Gastrocnemius medialis (tissue), 4 donors: Measurements from ENCODE around the gene VTI1A. TPM values are rescaled to one million over a fixed set of nuclear protein-coding genes. Genes with fewer than 3 reads are reported as not detected.

Experiments used
- ATAC-seq, 2 donors: fragments of 150-250 bp; one replicate each; pipeline ENCODE4 v1.9.1; 2016
- DNase-seq, 2 donors: peaks; one replicate each; pipeline ENCODE4 v3.0.0-alpha.2; 2019
- H3K27ac ChIP-seq, 4 donors: fragments of 200-600 bp; sonication (generic); 1 replicate in 1 of 4; 2 replicates in 3 of 4; pipeline ENCODE4 v1.5.1; 2016 to 2018; ENCODE audit warnings: mild to moderate bottlenecking in 2 of 4, moderate library complexity in 1 of 4
- H3K27me3 ChIP-seq, 3 donors: fragments of 200-600 bp; sonication (generic) in 2 of 3; 1 replicate in 1 of 3; 2 replicates in 2 of 3; pipeline versions ENCODE4 v1.5.1 to v1.6.0; 2016 to 2019; ENCODE audit warnings: mild to moderate bottlenecking in 1 of 3, moderate library complexity in 1 of 3
- H3K36me3 ChIP-seq, 2 donors: fragments of 200-600 bp; sonication (generic) in 1 of 2; one replicate each; pipeline ENCODE4 v1.5.1; 2017 to 2018
- H3K4me1 ChIP-seq, 2 donors: fragments of 200-600 bp; sonication (generic) in 1 of 2; one replicate each; pipeline ENCODE4 v1.5.1; 2016 to 2017; ENCODE audit warnings: mild to moderate bottlenecking in 2 of 2
- H3K4me3 ChIP-seq, 4 donors: fragments of 200-600 bp; sonication (generic) in 3 of 4; 1 replicate in 1 of 4; 2 replicates in 3 of 4; pipeline ENCODE4 v1.5.1; 2016 to 2019; ENCODE audit warnings: mild to moderate bottlenecking in 2 of 4
- H3K9me3 ChIP-seq, 3 donors: fragments of 200-600 bp; sonication (generic) in 2 of 3; 1 replicate in 1 of 3; 2 replicates in 2 of 3; pipeline ENCODE4 v1.5.1; 2016 to 2019
- POLR2A ChIP-seq, 2 donors: fragments of 450-650 bp; IDR thresholded peaks; one replicate each; pipeline ENCODE4 v1.6.1; 2017; ENCODE audit warnings: antibody characterized with exemption in 2 of 2, mild to moderate bottlenecking in 2 of 2, moderate library complexity in 2 of 2
- in situ Hi-C, 4 donors: fragments of 200-750 bp; cut with MboI; loops; one replicate each; pipeline versions ENCODE4 v1.15.0 to v1.8.0; 2017; ENCODE audit warnings: low sequenced_read_pairs in 4 of 4
- intact Hi-C: fragments of 100-400 bp; cut with DNase I; formaldehyde crosslinking; loops from one replicate; pipeline ENCODE4 v1.15.1; 2023; ENCODE audit warnings: low total_unique reads
- total RNA-seq, 4 donors: library from RNA; depleted of rRNA; stranded (reverse); fragments of >200 nt; gene quantifications; one replicate each; pipeline versions ENCODE4 v1.1.0 to v1.2.3, GENCODE V29; 2016
- TF ChIP-seq, protein P1 (sequence below), 5 experiments: fragments of 450-650 bp in 3 of 5; fragments of 200-600 bp in 2 of 5; sonication (generic) in 2 of 5; IDR thresholded peaks in 4 of 5; conservative IDR thresholded peaks in 1 of 5; 1 replicate in 4 of 5; 2 replicates in 1 of 5; pipeline ENCODE4 v1.5.1; 2016 to 2019; ENCODE audit warnings: antibody characterized with exemption in 5 of 5, mild to moderate bottlenecking in 3 of 5, moderate library complexity in 3 of 5

Gene VTI1A
- total RNA-seq, 4 donors from 2014 or later = 26.5 to 51.2 (median 30.6) TPM

DNA sequence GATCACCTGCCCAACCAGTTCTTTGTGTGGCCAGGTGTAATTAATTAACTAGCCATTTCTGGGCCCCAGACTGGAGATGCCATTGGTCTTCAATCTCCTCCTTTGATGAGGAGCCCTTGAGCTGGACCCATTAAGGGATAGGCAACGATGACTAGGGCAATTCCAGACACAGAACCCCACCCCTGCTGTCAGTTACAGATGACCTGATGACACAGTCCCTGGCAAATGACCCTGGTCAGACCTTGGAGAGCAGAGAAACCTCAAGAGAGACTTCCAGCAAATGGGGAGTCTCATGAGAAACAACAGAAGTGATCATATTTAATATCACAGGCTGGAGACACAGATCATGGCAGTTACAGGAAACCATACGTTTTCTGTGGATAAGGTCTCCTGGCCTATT is 401.2 kb downstream of the VTI1A start:
- DNase-seq = no peak
- no peaks in the 10 kb centered on the region for H3K36me3 ChIP-seq
- H3K9me3 ChIP-seq = peaks cover 0 to 7% (median 0%) of the 10 kb centered on the region in 3 donors
- H3K4me1 ChIP-seq = peaks cover 0 to 1% of the 10 kb centered on the region in 2 donors
- no peak overlapping the region for H3K4me3 ChIP-seq
- intact Hi-C loops (no loop called here), in situ Hi-C loops (no loop called here)
- ATAC-seq = no peak
- no peak for TF ChIP-seq POLR2A (IDR thresholded peaks at IDR 0.05)
- TF ChIP-seq, protein P1, sequence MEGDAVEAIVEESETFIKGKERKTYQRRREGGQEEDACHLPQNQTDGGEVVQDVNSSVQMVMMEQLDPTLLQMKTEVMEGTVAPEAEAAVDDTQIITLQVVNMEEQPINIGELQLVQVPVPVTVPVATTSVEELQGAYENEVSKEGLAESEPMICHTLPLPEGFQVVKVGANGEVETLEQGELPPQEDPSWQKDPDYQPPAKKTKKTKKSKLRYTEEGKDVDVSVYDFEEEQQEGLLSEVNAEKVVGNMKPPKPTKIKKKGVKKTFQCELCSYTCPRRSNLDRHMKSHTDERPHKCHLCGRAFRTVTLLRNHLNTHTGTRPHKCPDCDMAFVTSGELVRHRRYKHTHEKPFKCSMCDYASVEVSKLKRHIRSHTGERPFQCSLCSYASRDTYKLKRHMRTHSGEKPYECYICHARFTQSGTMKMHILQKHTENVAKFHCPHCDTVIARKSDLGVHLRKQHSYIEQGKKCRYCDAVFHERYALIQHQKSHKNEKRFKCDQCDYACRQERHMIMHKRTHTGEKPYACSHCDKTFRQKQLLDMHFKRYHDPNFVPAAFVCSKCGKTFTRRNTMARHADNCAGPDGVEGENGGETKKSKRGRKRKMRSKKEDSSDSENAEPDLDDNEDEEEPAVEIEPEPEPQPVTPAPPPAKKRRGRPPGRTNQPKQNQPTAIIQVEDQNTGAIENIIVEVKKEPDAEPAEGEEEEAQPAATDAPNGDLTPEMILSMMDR (IDR thresholded peaks at IDR 0.05 in 4 of 5, conservative IDR thresholded peaks at IDR 0.05 in 1 of 5) = no peak
- H3K27ac ChIP-seq = no peak overlapping the region
- H3K27me3 ChIP-seq = no peaks in the 10 kb centered on the region

DNA sequence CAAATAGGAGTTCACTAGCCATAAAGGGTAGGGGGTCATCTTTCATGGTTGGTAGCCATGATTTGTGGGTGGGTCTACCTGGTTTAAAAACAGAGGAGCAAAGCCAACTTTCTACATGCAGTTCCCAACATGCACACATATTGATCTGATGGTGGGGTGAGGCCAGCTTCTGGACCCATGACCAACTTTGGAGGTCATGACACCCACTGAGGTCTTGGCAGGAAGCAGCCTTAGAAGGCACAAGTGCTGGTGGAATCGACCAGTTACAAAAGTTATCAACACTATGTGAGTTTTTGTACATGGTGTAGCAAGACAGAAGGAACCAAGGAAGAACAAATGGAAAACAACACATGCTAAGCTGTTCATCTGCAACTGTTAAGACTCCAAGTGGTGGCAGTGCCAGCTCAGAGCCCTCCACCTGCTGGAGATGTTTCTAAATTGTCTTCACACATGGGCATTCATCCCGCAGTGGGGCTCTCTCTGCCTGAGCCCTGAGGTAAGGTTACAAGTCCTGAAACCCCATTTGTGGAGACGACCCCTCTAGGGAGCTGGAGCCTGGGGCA is 401.9 kb downstream of the VTI1A start:
- H3K9me3 ChIP-seq = peaks cover 0 to 7% (median 0%) of the 10 kb centered on the region in 3 donors
- in situ Hi-C loops (no loop called here), intact Hi-C loops (no loop called here)
- ATAC-seq = no peak
- no peak overlapping the region for H3K4me3 ChIP-seq
- TF ChIP-seq POLR2A (IDR thresholded peaks at IDR 0.05) = no peak
- TF ChIP-seq, protein P1 (IDR thresholded peaks at IDR 0.05 in 4 of 5, conservative IDR thresholded peaks at IDR 0.05 in 1 of 5) = no peak
- DNase-seq = no peak
- no peak overlapping the region for H3K27ac ChIP-seq
- no peaks in the 10 kb centered on the region for H3K4me1 ChIP-seq
- no peaks in the 10 kb centered on the region for H3K36me3 ChIP-seq
- no peaks in the 10 kb centered on the region for H3K27me3 ChIP-seq

DNA sequence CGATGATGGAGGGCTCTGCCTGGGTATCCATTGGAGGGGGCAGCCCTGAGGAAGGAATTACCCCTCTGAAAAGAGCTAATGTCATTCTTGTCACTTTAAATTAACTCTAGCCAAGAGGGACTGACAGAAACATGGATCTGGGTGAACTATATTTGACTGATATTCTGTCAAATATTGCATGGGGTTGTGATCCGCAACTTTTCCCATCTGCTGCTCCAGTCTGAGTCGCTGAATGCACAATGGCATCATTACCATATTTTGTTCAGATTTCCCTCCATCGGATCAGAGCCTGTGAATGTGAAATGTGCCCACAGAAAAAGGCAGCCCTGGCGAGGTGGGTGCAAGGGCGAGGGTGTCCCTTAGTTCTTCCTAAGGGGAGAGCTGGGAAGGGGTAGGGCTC is 402.5 kb downstream of the VTI1A start:
- no peak overlapping the region for H3K27ac ChIP-seq
- H3K4me1 ChIP-seq = no peaks in the 10 kb centered on the region
- intact Hi-C loops = no loop called here
- DNase-seq (no peak), ATAC-seq (no peak)
- TF ChIP-seq, protein P1 (IDR thresholded peaks at IDR 0.05 in 4 of 5, conservative IDR thresholded peaks at IDR 0.05 in 1 of 5) = no peak
- no peak for TF ChIP-seq POLR2A (IDR thresholded peaks at IDR 0.05)
- no peaks in the 10 kb centered on the region for H3K36me3 ChIP-seq
- H3K9me3 ChIP-seq = peaks cover 0 to 7% (median 0%) of the 10 kb centered on the region in 3 donors
- no peak overlapping the region for H3K4me3 ChIP-seq
- in situ Hi-C loops = no loop called here
- H3K27me3 ChIP-seq = no peaks in the 10 kb centered on the region

DNA sequence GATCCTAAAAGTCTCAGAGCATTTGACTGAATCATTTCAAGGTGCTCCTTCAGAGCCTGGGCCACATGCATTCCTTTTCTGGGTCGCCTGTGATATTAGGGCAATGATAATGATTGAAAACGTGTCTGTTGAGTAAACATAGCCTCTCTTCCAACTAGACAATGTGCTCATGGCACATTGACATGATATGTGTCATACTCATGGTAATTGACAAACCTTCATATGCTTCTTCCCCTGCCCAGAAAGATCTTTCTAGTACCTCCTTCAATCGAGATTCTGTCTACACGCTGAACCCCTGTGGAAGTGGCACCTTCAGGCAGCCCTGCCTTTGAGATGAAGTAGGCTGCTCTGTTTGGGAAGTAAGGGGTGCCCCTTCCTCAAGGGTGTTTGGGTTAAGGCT is 404.2 kb downstream of the VTI1A start:
- H3K4me3 ChIP-seq = no peak overlapping the region
- DNase-seq (no peak), ATAC-seq (no peak)
- intact Hi-C loops = no loop called here
- no peak overlapping the region for H3K27ac ChIP-seq
- peaks cover 0 to 7% (median 0%) of the 10 kb centered on the region in 3 donors for H3K9me3 ChIP-seq
- no peak for TF ChIP-seq POLR2A (IDR thresholded peaks at IDR 0.05)
- TF ChIP-seq, protein P1 (IDR thresholded peaks at IDR 0.05 in 4 of 5, conservative IDR thresholded peaks at IDR 0.05 in 1 of 5) = no peak
- H3K27me3 ChIP-seq = no peaks in the 10 kb centered on the region
- H3K36me3 ChIP-seq = no peaks in the 10 kb centered on the region
- no peaks in the 10 kb centered on the region for H3K4me1 ChIP-seq
- in situ Hi-C loops = no loop called here
